Hematopoietic multipotent progenitor cell treated with erythropoietin and hydrocortisone succinate and interleukin-3 and kit ligand, for 6 days (in vitro differentiated cells): Measurements from ENCODE around the gene AJM1.

ENCODE experiments used
- DNase-seq: peaks from one replicate; pipeline ENCODE4 v3.0.0-alpha.2; 2015

The AJM1 gene

DNA sequence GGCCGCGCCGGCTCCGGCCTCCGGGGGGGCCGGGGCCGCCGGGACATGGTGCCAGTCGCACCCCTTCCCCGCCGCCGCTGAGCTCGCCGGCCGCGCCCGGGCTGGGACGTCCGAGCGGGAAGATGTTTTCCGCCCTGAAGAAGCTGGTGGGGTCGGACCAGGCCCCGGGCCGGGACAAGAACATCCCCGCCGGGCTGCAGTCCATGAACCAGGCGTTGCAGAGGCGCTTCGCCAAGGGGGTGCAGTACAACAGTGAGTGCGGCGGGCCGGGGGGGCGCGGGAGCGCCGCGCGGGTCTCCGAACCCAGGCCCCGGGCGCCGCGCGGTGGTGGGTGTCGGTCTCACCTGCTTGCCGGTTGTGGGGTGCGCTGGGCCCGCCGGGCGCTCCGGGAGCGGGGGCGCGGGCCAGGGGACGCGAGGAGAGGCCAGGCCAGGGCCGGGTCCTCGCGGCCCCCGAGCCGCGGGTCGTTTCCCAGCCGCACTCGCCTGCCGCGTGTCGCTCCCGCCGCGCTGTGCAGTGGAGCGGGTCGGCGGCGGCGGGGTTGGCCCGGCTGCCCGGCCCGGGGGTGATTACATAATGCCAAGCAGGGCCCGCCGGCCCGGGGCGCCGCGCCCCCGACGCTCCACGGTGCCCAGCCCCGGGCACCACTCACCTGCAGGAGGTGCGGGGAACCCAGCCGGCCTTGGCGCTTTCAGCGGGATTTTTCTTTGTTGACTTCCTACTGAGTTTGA, 34.0 kb upstream of the AJM1 start:
- peak; percentile 36 for DNase-seq

DNA sequence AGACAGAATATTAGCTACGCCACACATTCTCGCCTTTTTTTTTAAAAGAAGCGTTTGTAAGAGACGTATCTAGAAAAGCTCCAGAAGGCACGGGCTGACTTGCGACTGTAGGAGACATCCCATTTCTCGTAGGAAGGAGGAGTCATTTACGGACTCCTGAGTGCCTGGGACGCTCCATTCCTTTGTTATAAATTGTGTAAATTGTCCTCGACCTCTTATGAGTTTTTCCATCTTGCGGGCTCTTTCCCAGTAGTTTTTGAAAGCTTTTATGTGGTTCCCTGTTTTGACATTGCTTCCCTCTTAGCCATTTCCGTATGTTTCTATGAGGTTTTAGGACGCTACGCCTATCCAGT, 33.5 kb upstream of the AJM1 start:
- peak; percentile 53 for DNase-seq

- no peak for DNase-seq
These were observed 27.4 kb upstream of the AJM1 start for GRCh38 chr9:136814725-136815421.

DNA sequence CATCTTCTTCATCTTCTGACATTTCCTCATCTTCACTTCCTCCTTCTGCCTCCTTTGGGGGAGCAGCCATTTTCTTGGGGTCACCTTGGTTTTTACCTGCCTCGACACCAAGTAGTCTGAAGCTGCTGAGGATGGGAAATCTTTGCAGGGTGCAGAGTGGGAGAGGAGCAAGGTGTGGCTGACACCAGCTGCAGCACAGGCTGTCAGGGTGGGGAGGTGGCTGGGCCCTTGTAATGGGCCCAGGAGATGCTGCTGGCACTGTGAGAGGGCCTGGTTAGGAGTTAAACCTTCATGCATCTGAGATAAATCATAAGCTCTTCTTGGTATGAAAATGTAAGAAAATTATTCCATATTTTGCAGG, 26.9 kb upstream of the AJM1 start:
- DNase-seq = no peak

DNA sequence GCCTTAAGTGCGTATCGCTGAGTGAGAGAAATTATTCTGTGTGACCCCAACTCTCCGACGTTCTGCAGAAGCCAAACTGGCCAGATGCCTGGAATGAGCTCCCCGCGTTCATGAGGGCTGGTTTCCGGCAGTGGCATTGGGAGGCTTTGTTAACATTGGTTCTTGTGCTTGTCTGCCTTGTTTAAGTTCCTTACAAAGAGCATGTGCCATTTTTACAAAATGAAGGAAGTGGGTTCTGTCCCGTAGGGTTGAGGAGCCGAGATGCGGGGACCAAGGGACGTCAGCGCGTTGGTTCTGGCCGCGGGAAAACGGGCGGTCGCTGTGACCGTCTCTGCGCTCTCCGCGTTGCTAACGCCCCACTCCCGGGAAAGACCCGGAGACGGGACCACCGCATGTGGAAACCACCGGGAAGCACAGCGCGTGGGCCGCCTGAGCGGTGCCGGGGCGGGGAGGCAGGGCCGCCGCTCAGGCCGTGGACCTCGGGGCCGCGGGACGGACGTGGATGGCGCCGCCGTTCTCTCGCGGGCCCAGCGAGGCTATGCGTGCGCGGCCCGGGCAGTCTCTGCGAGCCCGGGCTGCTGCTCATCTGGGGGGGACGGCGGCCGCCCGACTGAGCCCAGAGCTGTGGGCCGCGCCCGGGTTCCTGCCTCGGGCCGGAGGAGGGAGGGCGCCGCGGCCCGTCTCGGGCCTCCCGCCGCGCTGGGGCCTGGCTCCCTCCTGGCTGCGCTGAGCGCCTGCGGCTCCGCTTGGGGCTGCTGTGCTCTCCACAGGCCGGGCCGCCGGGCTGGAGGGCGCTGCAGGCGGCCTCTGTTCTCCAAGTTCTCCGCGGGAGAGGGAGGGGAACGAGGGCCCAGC, 21.1 kb upstream of the AJM1 start:
- DNase-seq = peak; percentile 37

- DNase-seq = no peak
These were observed 20.3 kb upstream of the AJM1 start for GRCh38 chr9:136821826-136822544.

DNA sequence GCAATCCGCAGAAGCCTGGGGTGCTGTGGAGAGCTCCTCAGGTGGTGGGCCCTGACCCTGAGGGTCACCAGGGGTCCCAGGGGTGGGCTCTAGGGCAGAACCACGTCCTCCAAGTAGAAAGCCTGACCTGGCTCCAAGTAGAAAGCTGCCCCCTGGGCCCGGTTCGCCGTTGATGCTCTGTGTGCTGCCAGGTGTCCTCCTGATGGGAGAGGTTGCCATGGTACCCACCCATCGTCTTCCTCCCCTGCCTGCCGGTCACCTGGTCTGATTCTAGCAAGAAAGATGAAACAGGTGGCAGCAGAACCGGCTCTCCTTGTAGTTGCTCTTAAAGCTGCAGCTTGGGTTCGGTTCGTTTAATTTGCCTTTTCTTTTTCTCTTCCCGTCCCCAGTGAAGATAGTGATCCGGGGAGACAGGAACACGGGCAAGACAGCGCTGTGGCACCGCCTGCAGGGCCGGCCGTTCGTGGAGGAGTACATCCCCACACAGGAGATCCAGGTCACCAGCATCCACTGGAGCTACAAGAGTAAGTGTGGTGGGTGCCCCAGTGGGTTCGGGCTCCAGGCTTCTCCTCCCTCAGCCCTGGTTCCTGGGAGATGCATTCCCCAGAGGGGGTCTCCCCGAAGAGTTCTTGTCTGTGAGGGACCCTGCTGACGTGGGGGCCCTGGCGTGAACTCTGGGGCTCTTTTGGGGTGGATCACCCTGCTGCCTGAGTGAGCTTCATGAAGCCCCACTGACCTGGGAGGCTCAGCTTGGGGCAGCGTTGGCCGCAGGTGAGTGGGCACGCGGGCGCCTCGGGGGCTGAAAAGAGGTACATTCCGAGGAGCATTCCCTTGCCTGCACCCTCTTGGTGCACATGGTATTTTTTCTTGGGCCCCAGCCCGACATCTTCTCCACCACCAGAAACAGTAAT, 18.9 kb upstream of the AJM1 start:
- DNase-seq = no peak

- no peak for DNase-seq
These were observed 17.6 kb upstream of the AJM1 start for GRCh38 chr9:136824496-136825225.

- DNase-seq = no peak
These were observed 16.7 kb upstream of the AJM1 start for GRCh38 chr9:136825295-136826187.

GRCh38 chr9:136826188-136826541, 16.1 kb upstream of the AJM1 start:
- no peak for DNase-seq

DNA sequence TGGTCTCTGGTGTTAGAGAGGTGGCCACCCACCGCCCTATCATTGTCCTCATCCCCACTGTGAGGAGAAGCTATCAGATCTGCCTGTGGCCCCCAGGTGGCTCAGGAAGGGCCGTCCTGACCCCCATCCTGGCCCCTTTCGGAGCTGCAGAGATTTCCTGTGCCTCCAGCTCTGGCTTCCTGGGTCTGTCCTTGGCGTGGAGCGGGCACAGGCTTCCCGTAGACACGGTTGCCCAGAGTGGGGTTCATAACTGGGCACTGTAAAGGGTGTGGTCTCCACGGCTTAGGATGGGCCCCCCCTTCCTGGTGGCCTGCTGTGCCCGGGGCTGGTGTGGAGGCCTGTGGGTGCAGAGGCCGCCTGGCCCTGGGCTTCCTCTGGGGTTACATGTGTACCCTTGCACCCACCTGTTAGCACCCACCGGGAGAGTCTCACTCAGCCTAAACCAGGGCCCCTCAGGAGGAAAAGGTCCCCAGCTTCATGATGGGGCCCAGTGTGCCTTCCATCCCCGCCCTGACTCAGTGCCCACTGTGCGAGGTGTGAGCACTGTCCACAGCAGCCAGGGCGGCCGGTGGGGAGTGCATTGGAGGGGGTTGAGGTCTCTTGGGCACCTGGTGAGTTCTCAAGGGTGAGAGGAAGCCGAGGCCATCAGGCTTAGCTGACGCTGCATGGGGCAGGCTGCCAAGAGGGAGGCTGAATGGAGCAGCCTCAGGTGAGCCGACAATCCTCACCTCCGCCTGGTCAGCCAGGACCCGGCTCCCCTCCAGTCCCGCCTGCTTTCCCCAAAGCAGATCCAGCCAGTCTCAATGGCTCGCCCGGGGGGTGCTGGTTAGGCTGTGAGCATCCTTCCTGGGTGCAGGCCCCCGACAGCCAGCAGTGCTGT, 15.3 kb upstream of the AJM1 start:
- DNase-seq = no peak

GRCh38 chr9:136827794-136828473, 14.3 kb upstream of the AJM1 start:
- DNase-seq = no peak

DNA sequence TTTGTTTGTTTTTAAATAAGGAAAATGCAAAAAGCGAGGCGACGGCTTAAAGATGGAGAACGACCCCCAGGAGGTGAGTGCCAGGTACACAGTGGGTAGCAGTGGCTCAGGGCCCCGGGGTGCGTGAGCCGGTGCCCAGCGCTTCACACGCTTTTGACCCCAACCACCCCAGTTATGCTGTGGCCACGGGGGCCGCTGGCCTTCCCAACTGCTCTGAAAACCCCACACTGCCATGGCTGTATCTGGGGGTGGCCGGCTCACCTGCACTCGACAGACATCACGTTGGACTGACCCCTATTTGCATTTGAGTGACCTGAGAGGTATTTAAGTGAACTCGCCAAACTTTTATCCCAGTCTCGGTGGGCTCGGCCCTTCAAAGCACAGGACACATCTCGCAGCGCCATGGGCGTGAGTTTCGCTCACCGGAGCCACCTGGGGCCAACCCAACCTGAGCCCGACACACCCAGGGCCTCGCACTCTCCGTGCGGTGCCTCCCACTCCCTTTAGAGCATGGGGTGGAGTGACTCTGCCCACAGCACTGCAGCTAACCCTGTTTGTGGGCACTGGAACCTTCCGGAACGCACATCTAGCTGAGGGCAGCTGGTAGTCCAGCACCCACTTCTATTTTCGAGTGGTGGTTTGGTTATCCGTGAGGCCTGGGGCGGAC, 13.7 kb upstream of the AJM1 start:
- DNase-seq = no peak

DNA sequence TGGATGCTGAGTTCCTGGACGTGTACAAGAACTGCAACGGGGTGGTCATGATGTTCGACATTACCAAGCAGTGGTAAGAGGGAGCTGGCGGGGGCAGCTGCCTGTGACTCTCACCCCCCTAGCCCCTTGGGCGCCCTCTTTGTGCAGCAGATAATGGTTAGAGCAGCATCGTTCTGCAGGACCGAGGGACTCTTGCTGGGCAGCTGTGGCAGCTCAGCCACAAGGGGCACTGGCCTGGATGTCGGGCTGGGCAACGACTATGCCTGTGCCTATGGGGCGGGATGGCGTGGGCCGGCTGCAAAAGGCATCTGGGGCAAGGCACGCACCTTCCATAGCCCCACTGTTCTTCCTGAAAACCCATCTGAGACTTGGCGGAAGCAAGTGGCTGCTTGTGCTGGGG, 12.9 kb upstream of the AJM1 start:
- no peak for DNase-seq

- no peak for DNase-seq
These were observed 12.0 kb upstream of the AJM1 start for GRCh38 chr9:136829981-136830885.

GRCh38 chr9:136831002-136831719, 11.1 kb upstream of the AJM1 start:
- DNase-seq = no peak
